ENCODE results near the gene LDLRAD4.

LDLRAD4 gene

GRCh38 chr18:13265911-13266217 lies 47.3 kb downstream of the LDLRAD4 start:
- no peak for DNase-seq (ENCODE audit: low spot score)

DNA sequence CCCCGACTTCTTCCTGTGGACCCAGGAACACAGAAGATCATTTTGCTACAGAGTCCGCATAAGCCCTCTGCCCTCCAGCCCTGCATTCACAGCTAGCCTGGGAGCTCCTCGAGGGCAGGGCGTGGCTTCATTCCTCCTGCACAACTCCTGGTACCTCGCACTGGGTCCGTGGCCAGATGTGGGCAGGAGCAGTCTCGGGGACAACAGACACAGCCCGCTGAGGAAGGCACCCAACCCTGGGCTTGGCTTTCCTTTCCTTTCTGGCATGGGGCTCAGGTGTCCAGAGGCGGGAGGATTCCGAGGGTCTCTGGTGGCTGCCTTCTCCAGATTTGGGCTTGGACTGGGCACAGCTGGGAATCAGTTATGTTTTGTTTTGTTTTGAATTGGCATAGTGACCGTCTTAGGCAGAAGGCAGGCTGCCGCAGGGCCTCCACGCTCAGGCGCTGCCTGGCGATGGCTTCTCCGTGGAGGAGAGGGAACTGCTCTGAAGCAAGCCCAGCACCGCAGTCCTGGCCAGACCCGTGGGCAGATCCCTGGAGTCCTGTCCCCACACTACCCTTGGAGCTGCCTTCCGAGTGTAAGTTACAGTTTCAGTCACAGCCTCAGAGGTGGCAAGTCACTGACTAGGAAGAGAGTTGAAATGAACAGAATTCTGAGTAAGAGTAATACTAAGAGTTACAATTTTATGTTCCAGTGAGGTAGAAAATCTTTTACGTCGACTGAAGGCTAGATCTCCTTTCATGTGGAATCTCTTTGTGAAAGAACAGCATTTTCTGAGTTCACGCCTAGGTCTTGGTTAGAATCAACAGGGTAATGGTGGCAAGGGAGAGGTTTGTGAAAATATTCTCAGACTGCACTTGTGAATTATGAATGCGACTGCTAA lies 47.9 kb downstream of the LDLRAD4 start:
- no peak for DNase-seq (ENCODE audit: low spot score)

GRCh38 chr18:13267431-13267873 lies 48.9 kb downstream of the LDLRAD4 start:
- no peak for DNase-seq (ENCODE audit: low spot score)

DNA sequence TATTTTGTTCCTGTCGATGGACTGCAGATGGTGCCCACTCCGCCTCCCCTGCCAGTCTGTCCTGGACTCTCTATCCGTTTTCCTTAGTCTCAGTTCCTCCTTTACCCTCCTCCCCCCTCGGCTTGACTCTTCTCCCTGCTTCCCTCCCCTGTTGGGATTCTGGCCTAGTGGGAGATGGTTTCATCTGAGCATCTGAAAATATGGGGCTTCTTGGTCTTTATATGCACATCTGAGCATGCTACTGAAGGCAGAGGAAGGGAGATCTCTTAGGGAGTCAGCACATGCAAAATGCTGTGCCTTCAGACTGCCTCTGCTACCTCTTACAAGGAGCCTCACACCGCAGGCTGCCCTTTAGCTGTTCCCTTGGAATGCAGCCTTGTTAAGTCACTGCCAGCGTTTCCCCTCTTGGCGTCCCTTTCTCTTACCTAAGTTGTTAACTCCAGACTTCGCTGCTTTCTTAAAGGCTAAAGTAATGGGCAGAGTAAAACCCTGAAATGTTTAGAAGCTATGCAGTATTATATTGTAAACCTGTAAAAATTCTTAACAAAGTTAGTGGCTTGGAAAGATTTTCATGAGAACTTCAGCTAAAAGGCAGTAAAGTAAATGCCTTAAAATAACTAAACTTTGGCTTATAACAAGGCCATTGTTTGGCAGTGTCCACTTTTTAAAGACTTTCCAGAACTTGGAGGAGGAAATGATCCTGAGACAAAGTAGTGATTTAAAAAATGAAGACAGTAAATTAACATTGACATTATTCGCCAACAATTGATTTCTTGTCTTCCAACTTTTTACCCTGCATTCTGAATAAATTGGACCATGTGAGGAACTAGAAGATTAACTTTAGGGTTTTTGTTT lies 49.8 kb downstream of the LDLRAD4 start:
- no peak for DNase-seq (ENCODE audit: low spot score)

GRCh38 chr18:13269013-13269280 lies 50.4 kb downstream of the LDLRAD4 start:
- no peak for DNase-seq (ENCODE audit: low spot score)

DNA sequence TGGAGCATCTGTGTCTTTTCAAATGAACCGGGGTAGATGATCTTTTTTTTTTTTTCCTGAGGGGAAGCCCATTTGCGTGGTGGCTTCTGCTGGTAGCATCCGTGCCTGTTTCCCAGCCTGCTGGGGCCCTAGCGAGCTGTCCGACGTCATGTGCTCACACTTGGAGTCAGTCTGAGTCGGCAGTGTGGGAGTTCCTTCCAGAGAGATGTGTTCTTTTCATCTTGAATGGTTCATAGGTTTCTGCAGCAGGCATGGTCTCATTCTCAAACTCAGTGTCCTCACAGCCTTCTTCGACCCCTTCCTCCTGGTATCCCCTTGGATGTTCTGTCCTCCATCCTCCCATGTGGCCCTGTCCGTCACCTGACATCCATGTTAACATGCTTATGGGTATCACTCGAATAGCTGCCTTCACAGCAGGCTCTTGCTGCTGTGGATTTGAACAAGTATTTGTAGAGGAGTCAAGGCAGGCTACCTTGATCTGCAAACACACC lies 51.0 kb downstream of the LDLRAD4 start:
- no peak for DNase-seq (ENCODE audit: low spot score)

DNA sequence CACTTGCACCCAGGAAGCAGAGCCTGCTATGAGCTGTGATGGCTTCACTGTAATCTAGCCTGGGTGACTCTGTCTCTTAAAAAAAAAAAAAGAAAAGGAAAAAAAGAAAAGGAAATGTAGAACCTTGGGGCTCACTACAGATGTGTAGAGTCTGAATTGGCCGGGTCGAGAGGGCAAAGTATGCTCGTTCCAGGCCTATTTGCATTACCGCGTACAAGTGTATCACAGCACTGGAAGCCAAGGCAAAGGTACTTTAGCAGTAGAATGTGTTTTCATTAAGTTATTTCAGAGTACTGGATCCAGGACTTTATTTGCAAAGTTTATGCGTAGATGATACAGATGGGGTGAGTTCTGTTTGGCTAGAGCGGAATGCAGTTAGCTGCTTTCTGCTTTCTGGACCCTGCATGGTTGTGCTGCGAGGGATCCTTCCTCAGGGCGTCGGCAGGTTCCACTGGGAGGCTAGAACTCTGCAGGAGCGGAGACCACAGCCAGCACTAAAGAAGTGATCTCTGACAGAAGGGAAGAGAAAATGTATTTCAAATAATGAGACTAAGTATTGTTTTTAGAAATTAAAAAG lies 51.8 kb downstream of the LDLRAD4 start:
- no peak for DNase-seq (ENCODE audit: low spot score)

GRCh38 chr18:13271302-13271911 lies 52.8 kb downstream of the LDLRAD4 start:
- no peak for DNase-seq (ENCODE audit: low spot score)

GRCh38 chr18:13272416-13272815 lies 53.9 kb downstream of the LDLRAD4 start:
- DNase-seq (ENCODE audit: low spot score) = no peak

- no peak for DNase-seq (ENCODE audit: low spot score)
Measured at GRCh38 chr18:13273800-13274199, 55.2 kb downstream of the LDLRAD4 start.

- no peak for DNase-seq (ENCODE audit: low spot score)
Measured at GRCh38 chr18:13275075-13275474, 56.5 kb downstream of the LDLRAD4 start.

DNA sequence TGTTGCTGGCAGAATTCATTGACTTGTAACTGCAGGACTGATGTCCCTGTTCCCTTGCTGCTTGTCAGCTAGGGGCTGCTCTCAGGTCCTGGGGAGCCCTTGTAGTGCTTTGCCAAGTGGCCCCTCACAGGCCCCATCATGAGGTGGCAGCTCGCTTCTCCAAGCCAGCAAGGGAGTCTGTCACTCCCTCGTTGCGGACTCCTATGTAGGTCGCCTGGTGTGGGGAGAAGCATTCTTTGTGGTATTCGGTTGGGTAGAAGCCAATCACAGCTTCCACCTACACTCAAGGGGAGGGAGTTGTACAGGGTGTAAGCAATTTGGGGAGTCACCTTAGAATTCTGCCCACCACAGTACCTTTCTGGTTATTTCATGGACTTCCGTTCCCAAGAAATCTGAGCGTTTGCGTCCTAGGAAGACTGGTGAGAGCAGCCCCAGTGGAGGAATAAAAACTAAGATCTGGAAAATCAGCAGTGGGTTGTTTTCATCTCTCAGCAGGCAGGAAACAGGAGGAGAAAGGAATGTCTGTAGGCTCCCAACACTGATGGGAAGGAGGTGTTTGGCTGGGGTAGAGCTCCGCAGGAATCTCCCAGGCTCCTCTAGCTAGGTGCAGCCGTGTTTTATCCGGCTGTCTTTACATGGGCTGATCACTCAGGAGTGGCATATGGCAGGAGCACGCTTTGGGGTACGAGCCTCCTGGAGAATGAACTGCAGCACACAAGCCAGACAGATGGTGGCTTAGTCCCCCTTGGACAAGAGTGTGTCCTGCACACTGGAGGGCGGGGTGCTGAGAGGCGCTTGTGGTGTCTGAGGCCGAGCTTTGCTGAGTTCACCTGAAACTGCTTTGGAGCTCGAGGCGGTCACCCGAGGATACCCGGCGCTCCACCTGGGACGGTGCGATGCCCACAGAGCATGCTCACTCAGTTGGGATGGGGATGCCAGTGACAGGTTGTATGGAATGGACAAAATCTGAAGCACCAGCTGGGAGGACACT lies 58.3 kb downstream of the LDLRAD4 start:
- DNase-seq (ENCODE audit: low spot score) = no peak

- no peak for DNase-seq (ENCODE audit: low spot score)
Measured at GRCh38 chr18:13278062-13278630, 59.6 kb downstream of the LDLRAD4 start.

DNA sequence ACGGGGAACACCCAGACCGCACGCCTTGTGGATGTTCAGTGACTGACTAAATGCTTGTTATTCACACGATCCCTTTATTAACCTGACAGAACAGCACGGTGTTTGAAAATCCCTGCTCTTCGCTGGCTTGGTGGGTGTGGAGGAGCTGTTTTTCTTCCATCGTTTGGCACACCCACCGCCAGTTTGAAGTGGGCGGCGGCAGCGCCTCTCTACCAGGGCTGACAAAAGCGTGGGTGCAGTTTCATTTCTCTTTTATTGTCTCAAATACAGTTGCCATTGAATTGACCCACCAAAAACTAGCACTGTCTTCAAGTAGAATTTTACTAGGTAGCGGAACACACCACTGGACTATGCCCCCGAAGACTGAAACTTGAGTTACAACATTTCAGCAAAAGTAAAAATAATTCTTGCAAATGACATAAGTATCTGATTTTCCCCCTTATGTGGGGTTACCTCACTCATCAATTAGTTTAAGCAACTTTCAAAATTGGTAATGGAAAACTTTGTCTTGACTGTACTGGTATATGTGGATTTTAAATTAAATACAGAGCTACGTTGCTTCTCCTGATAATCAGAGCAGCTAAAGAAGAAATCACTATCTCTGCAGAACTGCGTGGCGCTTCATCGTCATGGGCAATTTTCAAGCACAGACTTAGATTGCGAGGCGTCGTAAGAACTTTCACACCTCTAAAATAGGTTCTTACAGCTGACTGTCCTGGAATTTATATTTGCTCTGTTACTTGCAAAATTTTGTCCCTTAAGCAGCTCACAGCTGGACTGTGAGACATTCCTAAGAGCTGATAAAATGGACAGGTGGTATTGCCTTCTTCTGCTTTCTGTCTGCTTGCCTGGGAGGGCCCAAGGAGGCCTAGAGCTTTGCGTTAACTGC lies 60.9 kb downstream of the LDLRAD4 start:
- no peak for DNase-seq (ENCODE audit: low spot score)

GRCh38 chr18:13280070-13280795 lies 61.7 kb downstream of the LDLRAD4 start:
- no peak for DNase-seq (ENCODE audit: low spot score)

GRCh38 chr18:13281406-13281805 lies 62.8 kb downstream of the LDLRAD4 start:
- no peak for DNase-seq (ENCODE audit: low spot score)

GRCh38 chr18:13283746-13284145 lies 65.2 kb downstream of the LDLRAD4 start:
- DNase-seq (ENCODE audit: low spot score) = no peak

GRCh38 chr18:13284330-13285027 lies 65.9 kb downstream of the LDLRAD4 start:
- DNase-seq (ENCODE audit: low spot score) = no peak

DNA sequence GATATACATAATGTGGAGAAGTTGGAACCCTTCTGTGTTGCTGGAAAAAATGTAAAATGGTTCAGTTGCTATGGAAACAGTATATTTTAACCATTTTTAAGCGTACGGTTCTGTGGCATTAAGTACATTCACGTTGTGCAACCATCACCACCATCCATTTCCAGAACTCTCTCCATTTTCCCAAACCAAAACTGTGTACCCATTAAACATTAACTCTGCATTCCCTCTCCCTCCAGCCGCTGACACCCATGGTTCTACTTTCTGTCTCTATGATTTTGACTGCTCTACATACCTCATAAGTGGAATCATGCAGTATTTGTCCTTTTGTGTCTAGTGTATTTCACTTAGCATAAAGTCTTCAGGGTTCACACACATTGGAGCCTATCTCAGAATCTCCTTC lies 67.3 kb downstream of the LDLRAD4 start:
- DNase-seq (ENCODE audit: low spot score) = no peak

Measured in HuH-7.5 (cell line).